ENCODE measurements around the gene STXBP5L.
"Not testable (repeated sequence)": the region's sequence is repeated elsewhere in the genome, so short reads cannot be mapped to it uniquely, and the experiment has no call there.

Gene STXBP5L

GRCh38 chr3:120908030-120908794 is at the start of gene STXBP5L:
STXBP5L (plus strand) TSS chr3:120908205; CDS start chr3:120909579, 1,374 bp downstream.
- DNase-seq (ENCODE audit: low read depth in 2 of 2) = peak; percentile 53 to 60

DNA sequence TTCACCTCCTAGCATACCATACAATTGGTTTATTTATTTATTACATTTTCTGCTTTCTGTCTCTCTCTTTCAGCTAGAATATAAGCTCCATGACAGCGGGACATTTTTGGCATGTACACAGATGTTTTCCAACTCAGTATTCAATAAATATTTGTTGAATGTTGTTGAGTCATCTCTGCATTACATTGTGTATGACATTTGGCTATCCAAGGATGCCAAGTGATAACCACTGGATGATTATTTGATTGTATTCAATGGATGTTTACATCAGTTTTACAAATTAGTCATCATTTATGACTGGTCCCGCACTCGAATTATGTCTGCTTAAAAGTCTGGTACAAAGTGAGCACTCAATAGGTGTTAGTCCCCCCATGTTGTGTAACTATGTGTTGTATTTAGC is 49.5 kb upstream of the STXBP5L start:
- DNase-seq (ENCODE audit: low read depth in 2 of 2) = no peak

DNA sequence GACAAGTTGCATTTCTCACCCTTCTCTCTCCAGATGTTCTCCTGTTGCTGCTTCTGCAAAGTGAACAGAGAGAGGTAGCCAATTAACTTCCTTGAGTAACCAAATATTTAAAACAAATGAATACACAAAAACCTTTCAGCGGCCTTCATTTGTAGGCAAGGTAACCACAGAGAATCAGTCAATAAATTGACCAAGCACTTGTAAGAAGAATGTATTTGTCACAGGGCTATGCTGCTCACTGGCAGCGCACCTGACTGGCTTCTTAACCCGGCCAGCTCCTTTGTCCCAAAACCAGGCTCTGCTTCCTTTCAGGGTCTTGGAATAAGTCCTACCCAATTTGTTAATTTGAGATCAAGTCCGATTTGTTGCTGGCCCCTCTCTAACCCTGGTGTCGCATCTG is 43.5 kb upstream of the STXBP5L start:
- no peak for DNase-seq (ENCODE audit: low read depth in 2 of 2)

DNA sequence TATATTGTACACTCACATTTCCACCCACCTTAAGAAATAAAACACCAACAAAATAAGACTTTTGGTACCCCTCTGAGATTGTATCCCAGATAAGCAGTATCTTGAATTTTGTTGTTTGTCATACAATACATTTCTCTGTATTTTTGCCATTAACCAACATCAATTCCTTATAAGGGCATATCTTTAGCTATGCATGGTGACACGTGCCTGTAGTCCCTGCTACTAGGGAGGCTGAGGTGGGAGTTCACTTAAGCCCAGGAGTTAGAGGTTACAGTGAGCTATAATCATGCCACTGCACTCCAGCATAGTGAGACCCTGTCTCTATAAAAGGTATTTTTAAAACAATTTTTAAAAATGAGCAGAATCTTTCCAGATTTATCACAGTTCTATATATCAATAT is 32.5 kb upstream of the STXBP5L start:
- no peak for DNase-seq (ENCODE audit: low read depth in 2 of 2)

GRCh38 chr3:120875989-120876388 is 32.0 kb upstream of the STXBP5L start:
- no peak for DNase-seq (ENCODE audit: low read depth in 2 of 2)

DNA sequence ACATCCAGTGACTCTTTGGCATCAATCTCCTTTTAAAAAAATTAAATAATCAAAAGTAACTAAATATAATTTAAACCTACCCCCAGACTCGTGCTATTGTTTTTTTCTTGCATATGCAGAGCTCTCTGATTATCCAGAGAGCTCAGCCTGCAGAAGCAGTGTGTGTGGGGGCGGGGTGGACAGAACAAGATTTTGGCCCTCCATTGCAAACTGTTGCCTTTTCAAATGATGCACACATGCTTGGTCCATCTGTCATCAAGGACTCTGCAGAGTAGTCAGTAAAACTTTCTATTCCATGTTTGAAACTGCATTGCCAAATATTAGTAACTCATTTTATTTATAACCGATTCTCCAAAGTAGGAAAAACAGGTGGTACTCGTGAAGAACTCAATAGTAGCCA is 28.6 kb upstream of the STXBP5L start:
- no peak for DNase-seq (ENCODE audit: low read depth in 2 of 2)

DNA sequence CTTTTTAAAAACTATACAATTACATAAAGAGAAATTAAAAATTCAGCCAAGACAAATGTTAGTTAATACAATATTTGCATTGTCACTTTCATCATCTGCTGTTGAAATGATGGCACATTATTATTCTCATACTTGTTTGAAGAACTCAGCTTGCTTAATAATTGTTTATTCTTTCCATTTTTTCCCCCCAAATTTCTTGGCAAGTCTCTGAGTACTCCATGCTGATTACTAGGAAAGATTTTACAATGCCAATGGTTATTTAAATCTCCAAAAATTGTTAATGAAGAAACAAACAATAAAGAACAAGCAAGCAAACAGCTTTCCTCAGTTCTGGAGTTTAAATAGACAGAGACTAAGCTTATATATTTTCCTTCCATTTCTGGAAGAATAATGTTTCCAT is 15.1 kb upstream of the STXBP5L start:
- no peak for DNase-seq (ENCODE audit: low read depth in 2 of 2)

DNA sequence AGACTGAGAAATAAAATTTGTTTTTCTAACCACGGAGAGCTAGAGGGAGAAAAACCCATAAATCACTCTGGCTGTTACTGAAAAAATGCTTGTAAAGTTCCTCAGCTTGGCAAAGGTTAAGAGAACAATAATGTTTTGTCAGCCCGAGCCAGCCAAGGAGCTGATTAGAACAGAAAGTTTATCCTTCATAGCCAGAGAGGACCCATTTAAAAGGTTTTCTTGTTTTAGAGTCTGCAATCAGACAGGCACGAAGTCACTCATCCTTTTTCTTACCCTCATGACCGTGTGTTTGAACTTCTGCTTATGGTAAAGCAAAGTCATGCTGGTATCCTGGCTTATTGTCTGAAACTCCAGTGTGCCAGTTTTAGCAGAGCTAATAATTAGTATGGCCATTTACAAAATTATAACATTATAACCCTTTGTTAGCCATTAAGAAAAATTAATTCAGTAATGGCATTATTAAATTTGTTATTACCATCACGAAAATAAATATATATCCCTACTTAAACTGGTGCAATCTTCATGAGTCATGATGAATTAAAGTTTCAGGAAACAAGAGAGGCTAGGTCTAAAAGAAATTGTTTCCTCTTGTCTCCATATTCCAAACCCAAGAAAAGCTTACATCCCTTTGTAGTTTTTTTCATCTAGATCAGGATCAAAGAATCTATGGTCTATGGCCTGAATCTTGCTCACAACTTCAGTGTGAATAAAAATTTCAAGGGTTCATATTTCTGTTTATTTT is 13.5 kb upstream of the STXBP5L start:
- DNase-seq (ENCODE audit: low read depth in 2 of 2) = no peak

DNA sequence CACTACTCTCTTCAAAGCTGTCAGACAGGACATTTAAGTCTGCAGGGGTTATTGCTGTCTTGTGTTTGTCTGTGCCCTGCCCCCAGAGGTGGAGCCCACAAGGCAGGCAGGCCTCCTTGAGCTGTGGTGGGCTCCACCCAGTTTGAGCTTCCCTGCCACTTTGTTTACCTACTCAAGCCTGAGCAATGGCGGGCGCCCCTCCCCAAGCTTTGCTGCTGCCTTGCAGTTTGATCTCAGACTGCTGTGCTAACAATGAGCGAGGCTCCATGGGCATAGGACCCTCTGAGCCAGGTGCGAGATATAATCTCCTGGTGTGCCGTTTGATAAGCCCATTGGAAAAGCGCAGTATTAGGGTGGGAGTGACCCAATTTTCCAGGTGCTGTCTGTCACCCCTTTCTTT is 6.3 kb upstream of the STXBP5L start:
- DNase-seq (ENCODE audit: low read depth in 2 of 2) = not testable (repeated sequence)

DNA sequence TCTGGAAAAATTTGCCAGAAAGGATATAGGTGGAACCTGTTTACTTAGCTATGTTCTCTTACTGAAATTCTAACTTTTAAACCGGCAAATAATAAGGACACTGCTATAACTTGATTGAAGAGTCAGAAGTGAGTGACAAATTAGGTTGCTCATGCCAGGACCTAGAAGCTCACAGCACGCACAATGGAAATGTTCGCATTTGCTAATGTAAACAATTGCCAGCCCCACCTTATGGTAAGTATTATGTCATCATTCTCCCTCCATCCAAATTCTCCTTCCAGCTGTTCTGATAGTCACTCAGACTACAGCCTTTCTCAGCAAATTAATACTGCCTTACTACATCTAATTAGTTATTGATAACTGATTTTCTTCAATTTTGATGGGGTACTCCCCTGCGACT is 4.8 kb upstream of the STXBP5L start:
- no peak for DNase-seq (ENCODE audit: low read depth in 2 of 2)

GRCh38 chr3:120907659-120908029 is 361 bp upstream of the STXBP5L start:
- DNase-seq (ENCODE audit: low read depth in 2 of 2) = no peak

DNA sequence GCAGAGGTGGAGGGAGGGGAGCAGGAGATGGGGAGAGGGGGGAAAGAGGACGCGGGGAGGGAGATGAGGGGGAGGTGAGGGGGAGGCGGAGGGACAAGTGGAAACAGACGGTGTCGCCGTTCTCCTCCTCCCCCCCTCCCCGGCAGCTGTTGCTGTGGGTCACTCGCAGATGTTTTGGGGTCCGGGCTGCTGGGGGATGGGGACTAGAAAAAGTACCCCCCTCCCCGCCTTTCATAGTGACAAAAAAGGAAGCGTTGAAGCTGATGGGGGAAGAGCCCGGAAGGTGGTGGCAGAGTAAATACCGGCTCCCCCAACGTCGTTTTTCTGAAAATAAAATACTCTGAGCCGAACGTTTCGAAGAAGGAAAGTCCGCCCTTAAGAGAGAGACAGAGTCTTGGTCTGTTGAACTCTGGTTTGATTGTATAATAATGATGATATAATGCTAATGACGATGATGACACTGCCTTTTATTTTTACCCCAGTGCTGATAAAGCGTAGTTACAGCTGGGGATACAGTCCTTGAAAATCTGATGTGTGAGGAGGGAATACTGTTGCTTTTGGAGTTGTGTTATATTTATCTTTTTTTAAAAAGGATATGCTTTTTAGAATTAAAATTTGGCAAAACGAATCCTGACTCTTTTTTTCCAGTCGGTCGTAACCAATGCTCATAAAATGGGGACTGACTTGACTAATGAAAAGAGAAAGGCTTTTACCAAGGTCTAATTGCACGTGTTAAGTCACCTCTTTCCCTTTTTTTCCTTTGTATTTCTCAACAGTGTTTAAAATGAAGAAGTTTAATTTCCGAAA is 993 bp downstream of the STXBP5L start:
- DNase-seq (ENCODE audit: low read depth in 2 of 2) = no peak

- DNase-seq (ENCODE audit: low read depth in 2 of 2) = no peak
These were observed 1.5 kb downstream of the STXBP5L start for GRCh38 chr3:120909602-120909878.

GRCh38 chr3:120926146-120926545 is 18.1 kb downstream of the STXBP5L start:
- no peak for DNase-seq (ENCODE audit: low read depth in 2 of 2)

- no peak for DNase-seq (ENCODE audit: low read depth in 2 of 2)
These were observed 21.0 kb downstream of the STXBP5L start for GRCh38 chr3:120928991-120929390.

DNA sequence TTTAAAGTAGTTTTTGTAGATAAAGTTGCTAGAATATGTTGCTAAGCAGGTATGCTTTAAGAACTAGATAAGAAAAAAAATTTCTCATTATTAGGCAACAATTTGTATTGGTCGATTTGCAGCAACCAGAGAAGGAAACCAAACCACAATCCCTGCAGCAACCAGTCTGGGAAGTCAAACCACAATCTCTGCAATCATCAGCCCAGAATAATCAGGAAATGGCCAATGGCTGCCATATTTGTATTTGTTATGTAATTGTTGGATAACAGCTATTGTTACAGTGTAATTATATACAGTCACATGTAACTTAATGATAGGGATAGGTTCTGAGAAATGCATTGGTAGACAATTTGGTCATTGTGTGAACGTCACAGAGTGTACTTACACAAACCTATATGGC is 23.6 kb downstream of the STXBP5L start:
- no peak for DNase-seq (ENCODE audit: low read depth in 2 of 2)

GRCh38 chr3:120956143-120956542 is 48.1 kb downstream of the STXBP5L start:
- DNase-seq (ENCODE audit: low read depth in 2 of 2) = no peak

DNA sequence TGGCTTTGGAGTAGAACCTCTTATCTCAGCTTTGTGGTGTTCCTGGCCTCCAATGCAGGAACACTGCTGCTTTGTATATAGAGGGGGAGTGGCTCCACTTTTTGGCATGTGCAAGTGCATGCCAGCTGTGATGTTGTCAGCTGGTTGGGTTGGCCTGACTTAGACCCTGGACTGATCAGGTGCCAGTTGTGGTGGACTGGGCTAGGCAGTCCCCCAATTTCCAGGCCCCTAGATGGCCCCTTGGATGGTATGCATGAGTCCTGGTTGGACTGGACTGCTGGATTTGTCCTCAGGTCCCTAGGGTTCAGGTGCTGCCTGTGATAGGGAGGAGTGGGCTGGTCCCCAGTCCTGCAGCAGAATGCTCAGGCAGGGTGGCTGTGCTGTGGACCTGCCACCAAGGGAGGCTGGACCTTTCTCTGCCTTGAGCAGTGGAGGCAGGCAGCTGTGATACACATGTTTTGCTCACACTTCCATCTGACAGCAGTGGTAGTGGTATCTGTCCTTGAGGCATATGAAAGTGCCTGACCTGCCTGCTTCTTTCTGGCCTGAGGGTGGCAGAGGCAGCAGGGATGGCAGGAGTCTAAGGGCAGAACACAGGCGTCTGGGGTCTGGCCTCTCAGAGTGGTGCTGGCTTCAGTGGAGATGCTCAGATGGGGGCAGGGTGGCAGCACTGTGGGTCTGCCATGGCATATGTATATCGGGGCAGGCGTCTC is 74.8 kb downstream of the STXBP5L start:
- no peak for DNase-seq (ENCODE audit: low read depth in 2 of 2)

GRCh38 chr3:120983321-120983665 is 75.3 kb downstream of the STXBP5L start:
- no peak for DNase-seq (ENCODE audit: low read depth in 2 of 2)

DNA sequence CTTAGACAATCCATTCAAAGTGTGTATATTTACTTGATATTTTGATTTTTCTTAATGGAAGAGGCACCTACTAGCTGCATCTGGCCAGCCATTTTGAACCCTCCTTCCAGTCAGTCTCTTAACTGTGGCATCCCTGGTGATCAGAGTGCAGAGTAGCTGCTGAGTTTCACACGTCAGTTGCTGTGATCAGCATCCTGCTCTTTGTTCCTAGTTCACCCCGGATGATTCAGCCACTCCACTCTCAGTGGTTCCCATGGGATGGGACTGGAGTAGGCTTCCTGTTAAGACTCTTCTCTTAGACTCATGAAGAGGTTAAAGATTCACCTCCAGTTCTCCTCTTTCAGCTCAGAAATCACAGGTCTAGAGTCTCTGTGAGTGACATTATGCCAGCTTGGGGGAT is 75.8 kb downstream of the STXBP5L start:
- DNase-seq (ENCODE audit: low read depth in 2 of 2) = no peak

GRCh38 chr3:120985242-120985641 is 77.2 kb downstream of the STXBP5L start:
- no peak for DNase-seq (ENCODE audit: low read depth in 2 of 2)

- no peak for DNase-seq (ENCODE audit: low read depth in 2 of 2)
These were observed 81.0 kb downstream of the STXBP5L start for GRCh38 chr3:120988994-120989393.
